HG03469 (cell line): ENCODE results near the gene ESRRA.
A peak's percentile ranks its signal among the peaks of the same experiment; 100 is the strongest.

ENCODE experiments used
- ATAC-seq: cut with Tn5 transposase; IDR thresholded peaks from one replicate; pipeline ENCODE4 v1.9.1; 2021; ENCODE audit warnings: mild to moderate bottlenecking, moderate library complexity, moderate number of reproducible peaks; ENCODE audit not compliant: unreplicated experiment

The ESRRA gene

DNA sequence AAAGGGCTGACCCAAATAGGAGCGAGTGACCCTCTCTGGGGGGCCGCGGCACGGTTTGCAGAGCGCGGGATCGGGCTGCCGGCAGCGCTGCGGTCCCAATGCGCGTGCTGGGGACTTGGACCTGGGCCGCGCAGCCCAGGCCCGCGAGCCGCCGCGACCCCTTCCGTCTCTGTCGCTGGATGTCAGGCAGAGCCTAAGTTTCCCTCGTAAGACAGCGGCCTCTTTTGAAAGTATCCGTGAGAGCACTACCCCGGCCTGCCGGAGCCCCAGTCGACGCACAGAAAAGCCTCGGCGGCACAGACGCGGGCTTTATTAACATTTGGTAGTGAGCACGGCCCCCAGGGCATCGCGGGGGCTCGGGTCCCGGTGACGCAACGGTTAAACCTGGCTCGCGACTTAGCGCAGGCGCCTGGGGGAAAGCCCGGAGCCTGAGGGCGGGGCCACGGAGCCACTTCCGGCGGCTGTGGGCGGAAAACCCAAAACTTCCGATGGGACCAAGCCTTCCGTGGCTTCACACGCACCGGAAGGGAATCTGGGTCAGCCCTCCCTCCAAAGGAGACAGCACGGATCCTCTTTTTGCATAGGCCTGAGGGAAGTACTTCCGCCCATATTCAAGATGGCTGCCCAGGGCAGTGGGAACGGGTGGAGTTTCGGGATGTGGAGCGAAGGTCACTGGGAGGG, 35.6 kb upstream of the ESRRA start:
- peak; percentile 49 for ATAC-seq

DNA sequence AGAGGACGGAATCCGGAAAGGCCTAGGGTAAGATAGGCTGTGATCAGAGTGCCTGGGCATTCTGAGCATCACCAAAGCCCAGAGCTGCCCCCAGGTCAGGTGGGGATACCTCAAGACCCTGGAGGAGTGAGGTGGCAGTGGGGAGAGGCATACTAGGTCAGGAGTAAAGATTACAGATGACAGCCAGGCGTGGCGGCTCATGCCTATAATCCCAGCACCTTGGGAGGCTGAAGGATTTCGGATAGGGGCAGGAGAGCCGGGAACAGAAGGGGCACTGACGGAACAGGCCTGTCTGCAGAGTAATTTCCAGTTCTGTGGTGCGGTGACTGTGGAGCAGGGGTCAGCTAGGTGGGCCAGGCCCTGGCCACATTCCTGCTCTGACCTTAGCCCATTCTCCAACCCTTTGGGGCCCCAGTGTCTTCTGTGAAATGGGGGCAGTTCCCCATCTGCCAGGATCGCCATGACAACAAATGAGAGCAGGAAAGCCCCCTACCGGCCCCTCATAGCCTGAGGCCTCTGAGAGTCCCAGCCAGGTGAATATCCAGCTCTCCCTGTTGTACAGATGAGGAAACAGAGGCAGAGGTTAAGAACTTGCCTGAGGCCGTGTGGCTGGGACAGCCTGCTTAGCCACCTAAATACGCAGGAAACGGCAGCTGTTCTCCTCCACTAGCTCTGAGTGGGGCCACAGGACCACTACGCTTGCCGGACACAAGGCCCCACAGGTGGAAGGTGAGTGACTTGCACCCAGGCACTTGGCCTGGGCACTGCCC, 30.1 kb upstream of the ESRRA start:
- ATAC-seq = no peak

DNA sequence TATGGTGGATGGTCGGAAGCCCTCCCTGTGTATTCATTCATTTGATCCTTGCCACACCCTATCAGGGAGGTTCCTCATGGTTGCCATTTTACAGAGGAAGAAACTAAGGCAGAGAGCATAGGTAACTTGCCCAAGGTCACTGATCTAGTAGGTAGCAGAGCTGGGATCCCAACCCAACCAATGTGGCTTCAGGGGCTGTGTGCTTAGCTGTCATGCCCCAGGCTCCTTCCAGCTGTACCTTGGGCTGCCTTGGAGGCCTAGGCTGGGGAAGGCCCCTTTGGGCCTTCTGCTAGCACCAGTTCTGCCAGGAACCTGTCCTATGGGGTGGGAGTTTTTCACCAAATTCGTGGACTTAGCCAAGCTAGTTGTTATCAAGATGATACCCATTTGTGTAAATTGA, 29.5 kb upstream of the ESRRA start:
- no peak for ATAC-seq

DNA sequence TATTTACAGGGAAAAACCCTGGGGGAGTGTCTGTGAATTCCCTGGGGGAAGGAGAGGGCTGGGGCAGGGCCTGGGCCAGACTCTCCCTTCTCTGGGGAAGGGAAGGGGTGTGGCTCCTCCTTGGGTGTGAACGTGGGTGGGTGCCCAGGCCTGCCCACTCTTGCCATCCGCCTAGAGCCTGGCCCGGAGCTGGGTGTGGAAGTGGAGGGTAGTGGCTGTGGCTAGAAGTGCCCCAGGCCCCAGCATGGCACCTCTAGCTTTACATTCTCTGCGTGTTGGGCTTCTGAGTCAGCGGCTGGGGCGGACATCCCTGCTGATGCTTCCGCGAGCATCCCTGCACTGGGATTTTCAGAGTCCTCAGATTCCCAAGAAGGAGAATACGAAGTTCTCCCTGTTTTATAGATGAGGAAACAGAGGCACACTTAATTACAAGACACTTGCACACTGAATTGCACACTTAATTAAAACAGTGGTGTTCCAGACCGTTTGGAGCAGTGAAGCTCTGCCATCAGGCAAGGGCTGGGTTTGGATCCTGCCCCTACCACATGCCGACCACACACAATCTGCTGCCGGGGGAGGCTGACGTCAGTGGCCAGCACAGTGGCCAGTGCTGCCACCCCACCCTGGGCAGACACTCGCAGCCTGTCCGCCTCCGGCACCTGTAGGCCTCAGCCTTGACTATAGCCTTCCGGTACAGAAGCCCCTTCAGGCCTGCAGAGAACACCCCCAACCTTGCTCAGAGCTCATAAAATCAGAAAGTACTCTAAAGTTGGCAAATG, 28.5 kb upstream of the ESRRA start:
- ATAC-seq = no peak

DNA sequence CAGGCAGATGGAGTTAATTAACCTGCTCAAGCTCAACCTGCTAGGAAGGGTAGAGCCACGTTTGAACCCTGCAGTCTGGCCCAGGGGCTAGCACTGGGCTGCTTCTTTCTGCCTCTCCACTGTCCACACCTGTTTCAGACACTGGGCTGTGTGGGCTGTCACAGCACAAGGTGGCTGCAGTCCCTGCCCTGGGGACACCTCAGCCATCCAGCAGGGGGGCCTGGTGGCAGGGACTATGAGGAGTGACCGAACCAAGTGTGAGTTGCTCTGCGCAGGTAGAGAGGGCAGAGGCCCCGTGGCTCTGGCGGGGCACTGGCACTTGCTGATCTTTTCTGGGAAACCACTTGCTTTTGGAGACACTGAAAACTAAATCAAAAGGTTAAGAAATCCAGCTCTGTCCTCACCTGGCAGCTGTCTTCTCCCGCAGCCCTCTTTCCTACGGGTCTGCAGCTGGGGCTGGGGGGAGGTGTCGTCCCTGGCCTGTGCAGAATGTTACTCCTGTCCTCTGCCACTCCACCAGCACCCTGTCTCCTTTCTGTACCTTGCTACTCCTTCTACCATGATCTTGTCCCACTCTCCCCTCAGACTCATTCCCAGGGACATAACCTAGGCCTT, 26.6 kb upstream of the ESRRA start:
- ATAC-seq = no peak

DNA sequence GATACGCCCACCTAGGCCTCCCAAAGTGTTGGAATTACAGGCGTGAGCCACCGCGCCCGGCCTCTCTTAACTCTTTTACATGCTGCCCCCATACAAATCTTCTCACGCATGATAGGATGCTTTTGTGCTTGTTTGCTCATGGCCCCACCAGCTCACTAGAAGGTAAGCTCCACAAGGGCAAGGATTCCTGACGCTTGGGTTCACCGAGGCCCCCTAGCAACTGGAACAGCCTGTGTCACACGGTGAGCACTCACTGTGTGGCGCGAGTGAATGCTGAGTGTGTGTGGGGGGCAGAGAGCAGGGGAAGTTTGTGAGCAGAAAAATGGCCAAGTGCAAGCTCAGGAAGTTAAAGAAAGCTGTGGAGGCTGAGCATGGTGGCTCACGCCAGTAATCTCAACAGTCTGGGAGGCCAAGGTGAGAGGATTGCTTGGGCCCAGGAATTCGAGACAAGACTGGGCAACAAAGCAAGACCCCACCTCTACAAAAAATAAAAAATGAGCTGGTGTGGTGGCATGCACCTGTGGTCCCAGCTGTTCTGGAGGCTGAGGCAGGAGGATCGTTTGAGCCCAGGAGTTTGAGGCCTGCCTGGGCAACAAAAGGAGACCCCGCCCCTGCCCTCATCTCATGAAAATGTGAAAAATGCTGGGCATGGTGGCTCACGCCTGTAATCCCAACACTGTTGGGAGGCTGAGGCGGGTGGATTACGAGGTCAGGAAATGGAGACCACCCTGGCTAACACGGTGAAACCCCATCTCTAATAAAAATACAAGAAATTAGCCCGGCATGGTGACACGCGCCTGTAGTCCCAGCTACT, 23.2 kb upstream of the ESRRA start:
- ATAC-seq = no peak

DNA sequence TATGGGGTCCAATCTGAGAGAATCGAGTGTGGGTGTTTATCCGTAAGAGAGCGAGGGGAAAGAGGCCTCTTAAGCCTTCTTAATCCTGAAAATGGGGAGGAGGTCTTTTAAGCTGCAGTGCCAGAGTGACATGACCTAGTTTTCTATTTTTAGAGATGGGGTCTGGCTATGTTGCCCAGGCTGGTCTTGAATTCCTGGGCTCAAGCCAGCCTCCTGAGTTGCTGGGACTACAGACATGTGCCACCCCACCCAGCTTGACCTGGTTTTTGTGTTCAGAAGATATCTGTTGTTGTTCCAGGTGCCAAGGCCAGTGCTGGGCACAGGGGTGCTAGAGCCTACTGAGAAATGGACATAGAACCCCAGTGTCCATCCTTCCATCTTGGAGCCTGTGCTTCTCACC, 22.2 kb upstream of the ESRRA start:
- no peak for ATAC-seq

DNA sequence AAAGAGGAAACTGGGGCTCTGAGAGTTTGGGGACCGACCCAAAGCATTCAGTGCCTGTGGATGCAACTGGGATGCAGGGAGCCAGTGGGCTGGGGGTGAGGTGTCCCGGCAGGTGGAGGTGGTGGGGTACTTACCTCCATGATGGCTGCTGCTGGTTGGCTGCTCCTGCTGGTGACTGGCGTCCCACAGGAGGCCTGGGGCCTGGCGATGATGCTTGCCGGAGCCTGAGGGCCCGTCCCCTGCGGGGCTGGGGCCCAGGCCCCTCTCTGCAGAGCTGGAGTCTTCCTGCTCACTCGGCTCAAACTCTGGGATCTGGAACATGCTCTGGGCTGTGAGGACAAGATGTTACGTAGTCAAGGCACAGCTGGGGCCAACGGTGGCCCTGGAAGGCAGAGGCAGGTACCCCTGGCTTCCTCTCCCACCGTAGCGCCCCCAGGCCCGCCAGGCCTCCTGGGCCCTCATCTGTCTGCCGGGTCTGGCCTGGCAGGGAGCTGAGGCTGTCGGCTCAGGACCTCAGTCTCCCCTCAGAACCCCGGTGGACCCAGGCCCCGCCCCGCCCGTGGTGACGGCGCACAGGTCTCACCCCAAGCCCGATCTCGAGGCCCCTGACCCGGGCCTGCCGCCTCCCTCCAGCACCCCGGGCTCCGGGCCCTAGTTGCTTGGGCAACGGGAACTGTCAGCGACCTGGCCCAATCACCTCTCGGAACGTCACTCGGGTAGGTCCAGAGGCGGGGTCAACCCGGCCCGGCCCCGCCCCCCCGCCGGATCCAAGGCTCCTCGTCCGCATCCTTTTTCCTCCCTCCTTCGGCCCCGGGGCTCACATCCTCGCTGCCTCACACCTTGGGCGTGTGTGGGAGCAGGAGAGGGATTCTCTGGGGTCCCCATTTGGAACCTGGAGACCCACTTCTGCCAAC, 21.0 kb upstream of the ESRRA start, which contains the start of gene BAD:
Gene BAD, minus strand, starts transcription at position 618 of the 914 bp plus-strand sequence. Its CDS starts 297 bp downstream, at position 321.
- peak; percentile 43 for ATAC-seq

DNA sequence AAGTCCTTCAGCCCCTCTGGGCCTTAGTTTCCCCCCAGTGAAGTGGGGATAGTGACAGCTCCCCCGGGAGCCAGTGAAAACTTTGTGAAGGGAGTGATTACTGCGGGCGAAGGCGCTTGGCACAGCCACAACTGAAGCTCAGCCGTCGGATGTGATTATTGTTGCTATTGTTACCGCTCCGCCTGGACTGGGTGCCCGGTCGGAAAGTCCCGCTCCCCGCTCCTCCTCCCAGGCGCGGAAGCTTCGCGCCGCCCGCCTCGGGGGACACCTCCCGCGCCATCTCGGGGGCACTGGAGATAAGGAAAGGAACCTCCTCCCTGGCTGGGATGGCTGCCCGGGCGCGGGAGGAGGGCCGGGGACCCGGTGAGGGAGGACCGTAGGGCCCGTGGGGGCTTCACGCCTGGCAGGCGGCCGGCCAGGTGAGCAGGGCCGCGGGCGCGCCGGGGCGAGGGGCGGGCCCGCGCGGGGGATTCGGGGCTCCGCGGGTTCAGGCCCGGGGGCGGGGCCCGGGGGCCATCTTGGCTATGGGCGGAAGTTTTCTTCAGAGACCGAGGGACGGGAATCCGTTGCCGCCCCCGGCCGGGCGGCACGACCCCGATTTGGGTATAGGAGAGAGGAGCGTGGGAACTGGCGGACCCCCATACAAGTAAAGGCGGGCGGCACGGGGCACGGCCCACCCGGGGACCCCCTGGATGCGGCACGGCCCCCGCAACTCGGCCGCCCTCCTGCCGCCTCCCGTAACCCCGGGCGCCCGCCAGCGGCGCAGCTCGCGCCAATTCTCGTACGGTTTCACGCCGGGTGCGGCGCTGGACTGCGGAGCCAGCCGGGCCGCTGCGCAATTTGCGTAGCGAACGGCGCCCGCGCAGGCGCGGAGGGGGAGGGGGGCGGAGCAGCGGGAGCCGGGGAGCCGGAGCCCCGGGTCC, 20.1 kb upstream of the ESRRA start, which contains the start of gene GPR137:
Gene GPR137, plus strand, starts transcription at position 887 of the 923 bp plus-strand sequence. CDS start 677 bp downstream, outside the sequence.
- peak; percentile 49 for ATAC-seq

DNA sequence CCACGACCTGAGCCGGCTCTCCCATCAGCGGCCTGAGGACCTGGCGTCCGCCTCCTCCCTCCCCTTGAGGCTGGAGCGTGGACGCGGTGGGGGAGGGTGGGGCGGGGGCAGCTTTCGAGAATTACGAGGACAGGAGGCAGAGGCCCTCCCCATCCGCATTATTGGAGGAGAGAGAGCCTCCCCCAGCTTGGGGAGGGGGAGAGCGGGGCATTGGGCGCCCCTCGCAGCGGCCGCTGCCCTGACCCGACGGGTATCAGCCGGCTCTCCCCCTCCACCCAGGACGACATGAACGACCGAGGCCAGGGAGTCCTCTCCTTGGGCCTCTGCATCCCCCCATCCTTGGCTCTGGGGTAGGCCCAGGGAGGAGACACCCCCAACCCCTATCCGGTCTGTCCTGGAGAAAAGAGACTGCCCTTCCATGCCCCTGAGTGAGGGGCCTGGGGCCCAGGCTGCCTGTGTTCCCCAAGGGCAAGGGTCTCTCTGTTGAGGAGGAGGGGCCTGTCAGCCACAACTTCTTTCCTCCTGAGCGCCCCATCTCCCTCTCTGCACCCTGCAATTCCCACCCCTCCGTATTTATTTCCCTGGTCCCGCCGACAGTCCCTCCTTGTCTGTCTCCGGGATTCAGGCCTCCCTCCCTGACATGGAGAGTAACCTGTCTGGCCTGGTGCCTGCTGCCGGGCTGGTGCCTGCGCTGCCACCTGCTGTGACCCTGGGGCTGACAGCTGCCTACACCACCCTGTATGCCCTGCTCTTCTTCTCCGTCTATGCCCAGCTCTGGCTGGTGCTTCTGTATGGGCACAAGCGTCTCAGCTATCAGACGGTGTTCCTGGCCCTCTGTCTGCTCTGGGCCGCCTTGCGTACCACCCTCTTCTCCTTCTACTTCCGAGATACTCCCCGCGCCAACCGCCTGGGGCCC, 19.2 kb upstream of the ESRRA start:
- no peak for ATAC-seq

DNA sequence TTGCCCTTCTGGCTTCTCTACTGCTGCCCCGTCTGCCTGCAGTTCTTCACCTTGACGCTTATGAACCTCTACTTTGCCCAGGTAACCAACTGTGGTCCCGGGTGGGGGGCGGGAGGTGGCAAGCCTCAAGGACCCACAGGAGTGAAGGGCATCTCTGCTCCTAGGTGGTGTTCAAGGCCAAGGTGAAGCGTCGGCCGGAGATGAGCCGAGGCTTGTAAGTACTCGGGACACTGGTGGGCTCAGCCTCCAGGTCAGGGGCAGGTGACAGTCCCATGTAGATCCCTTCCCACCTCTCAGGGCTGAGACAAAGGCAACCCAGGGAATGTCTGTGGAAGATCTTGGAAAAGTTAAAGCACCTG, 18.5 kb upstream of the ESRRA start:
- ATAC-seq = no peak

DNA sequence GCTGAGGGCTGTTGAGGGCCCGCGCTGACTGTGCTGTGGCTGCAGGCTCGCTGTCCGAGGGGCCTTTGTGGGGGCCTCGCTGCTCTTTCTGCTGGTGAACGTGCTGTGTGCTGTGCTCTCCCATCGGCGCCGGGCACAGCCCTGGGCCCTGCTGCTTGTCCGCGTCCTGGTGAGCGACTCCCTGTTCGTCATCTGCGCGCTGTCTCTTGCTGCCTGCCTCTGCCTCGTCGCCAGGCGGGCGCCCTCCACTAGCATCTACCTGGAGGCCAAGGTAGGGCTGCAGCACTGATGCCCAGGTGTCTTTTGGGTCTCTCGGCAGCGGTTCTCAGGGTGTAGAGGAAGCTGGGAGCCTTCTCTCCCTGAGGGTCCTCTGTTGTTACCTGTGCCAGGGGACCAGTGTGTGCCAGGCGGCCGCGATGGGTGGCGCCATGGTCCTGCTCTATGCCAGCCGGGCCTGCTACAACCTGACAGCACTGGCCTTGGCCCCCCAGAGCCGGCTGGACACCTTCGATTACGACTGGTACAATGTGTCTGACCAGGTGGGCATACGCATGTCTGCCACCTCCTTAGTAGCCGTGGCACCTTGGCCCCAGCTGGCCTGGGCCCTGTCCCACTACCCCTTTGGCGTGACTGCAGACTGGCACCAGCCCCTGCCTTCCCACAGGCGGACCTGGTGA, 17.5 kb upstream of the ESRRA start:
- ATAC-seq = no peak

DNA sequence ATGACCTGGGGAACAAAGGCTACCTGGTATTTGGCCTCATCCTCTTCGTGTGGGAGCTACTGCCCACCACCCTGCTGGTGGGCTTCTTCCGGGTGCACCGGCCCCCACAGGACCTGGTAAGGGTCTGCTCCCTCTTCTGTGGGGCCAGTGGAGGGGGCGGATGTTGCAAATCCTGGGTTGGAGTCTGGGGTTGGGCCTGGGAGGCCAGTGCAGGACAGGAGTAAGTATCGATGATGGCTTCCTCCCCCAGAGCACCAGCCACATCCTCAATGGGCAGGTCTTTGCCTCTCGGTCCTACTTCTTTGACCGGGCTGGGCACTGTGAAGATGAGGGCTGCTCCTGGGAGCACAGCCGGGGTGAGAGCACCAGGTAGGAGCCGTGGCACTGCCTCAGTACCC, 17.0 kb upstream of the ESRRA start:
- ATAC-seq = no peak

DNA sequence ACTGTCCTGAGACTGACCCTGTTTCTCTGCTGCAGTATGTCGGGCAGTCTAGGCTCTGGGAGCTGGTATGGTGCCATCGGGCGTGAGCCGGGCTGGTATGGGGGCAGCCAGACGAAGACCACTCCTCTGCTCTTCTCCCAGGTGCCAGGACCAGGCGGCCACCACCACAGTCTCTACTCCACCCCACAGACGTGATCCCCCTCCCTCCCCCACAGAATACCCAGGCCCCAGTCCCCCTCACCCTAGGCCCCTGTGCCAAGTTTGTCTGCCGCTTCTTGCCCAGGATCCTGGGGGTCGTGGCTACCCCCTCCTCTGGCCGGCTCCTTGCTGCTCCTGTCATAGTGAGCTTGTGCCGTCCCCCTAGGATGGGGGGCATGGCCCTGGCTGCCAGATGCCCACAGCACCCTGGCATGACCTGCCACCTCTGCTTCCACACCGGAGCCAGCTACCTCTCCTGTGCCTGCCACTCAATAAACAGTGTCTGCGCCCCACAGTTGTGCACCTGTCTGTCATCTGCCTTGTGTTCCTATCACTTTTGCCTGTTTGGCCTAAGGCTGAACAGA, 16.2 kb upstream of the ESRRA start:
- no peak for ATAC-seq

DNA sequence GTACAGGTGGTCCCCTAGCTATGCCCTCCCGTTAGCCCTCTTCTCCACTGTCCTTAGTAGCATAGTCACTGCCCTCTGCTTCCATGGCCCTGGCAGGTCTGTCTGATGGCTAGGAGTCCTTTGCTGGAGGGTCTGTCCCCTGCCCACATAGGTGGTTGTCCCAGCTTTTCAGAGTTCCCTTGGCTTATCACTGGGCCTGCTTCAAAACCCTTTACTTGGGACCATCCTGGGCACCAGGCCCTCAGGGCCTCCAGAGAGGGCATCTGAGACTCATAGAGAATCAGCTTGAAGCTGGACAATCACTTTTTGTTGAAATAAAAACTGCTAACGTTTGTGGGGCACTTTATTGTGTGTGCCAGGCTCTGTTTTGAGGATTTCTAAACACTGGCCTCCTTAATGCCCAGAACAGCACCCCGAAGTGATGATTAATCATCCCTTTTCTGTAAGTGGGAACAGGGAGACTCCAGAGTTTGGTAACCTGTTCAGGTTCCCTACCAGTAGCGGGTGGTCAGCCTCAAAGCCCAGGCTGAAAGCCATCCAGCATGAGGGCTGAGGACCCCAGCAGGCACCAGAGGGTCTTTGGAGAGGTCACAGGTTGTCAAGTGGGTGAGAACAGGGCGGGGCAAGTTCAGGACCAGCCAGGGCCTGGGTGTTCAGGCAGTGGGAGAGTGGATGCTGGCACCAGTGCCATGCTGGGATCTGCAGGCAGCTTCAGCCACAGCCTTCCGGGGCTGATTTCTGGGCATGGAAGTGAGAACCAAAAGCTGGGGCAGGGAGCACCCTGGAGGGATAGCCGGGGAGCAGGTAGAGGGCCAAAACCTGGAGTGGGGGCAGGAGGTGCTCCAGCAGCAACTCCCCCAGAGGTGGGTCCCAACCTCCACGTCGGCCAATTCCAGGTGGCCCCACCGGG, 14.7 kb upstream of the ESRRA start:
- no peak for ATAC-seq
